ENCODE data around the gene HOMER2. TPM values are rescaled to one million over a fixed set of nuclear protein-coding genes. Genes with fewer than 3 reads are reported as not detected.

Gene HOMER2
- total and polyA plus RNA-seq, 9 of the 15 experiments (the other 6 are each of a cell fraction or from before 2014, with no cell fraction given), result 0.13 to 0.47 (median 0.29) TPM; not detected in 1

GRCh38 chr15:82849556-82850512 is 102.7 kb downstream of the HOMER2 start (continued):
- TF ChIP-seq ZBTB40 (IDR thresholded peaks at IDR 0.05), result peak; percentile 81
- no peak for TF ChIP-seq ZBTB40 (CRISPR knock-in tag; IDR thresholded peaks at IDR 0.05)
- TF ChIP-seq ZBTB17 (CRISPR knock-in tag; IDR thresholded peaks at IDR 0.05), result 0 out of 2 replicates have a peak, but pooled peaks have one; percentile 17
- peak; percentile 73 for TF ChIP-seq SPI1 (IDR thresholded peaks at IDR 0.05; ENCODE audit: borderline replicate concordance, low read depth, low read length)
- peak; percentile 90 for TF ChIP-seq LEF1 (IDR thresholded peaks at IDR 0.05)
- TF ChIP-seq TFAM (CRISPR knock-in tag; conservative IDR thresholded peaks at IDR 0.05), result no peak
- peak; percentile 71; the same call in 1 of the 2 replicates for TF ChIP-seq SMARCC2 (IDR thresholded peaks at IDR 0.05; ENCODE audit: low read depth)
- TF ChIP-seq VEZF1 (CRISPR knock-in tag; IDR thresholded peaks at IDR 0.05), result peak; percentile 88
- TF ChIP-seq HNRNPUL1 (IDR thresholded peaks at IDR 0.05; ENCODE audit: low read length), result no peak
- TF ChIP-seq IFI16 (CRISPR knock-in tag; IDR thresholded peaks at IDR 0.05), result no peak
- peak; percentile 40 to 48 for TF ChIP-seq E2F6 (IDR thresholded peaks at IDR 0.05; ENCODE audit: borderline replicate concordance in 1 of 2, extremely low read depth in 1 of 2, insufficient read depth in 1 of 2, insufficient read length in 1 of 2, low read depth in 1 of 2, low read length in 1 of 2, poor library complexity in 1 of 2, severe bottlenecking in 1 of 2)
- peak in 1 of 2 experiments; percentile 74; a peak in 1 of 3 replicates for TF ChIP-seq CBX3 (IDR thresholded peaks at IDR 0.05; ENCODE audit: borderline replicate concordance in 1 of 2, low read length in 2 of 2)
- peak; percentile 97 for TF ChIP-seq GATA2 (CRISPR knock-in tag; IDR thresholded peaks at IDR 0.05)
- no peak; the same call in 1 of the 2 replicates for TF ChIP-seq RAD51 (IDR thresholded peaks at IDR 0.05; ENCODE audit: borderline replicate concordance, low read depth)

All from K562 (cell line).